ENCODE measurements around the gene CNOT2.

- no peak for TF ChIP-seq POLR2A (IDR thresholded peaks at IDR 0.05)
- no peak for TF ChIP-seq CTCF (IDR thresholded peaks at IDR 0.05)
Measured at GRCh38 chr12:70319605-70320004, 76.4 kb downstream of the CNOT2 start.
